HepG2 (cell line): Measurements from ENCODE around the gene SLCO4A1. TPM values are rescaled to one million over a fixed set of nuclear protein-coding genes. Genes with fewer than 3 reads are reported as not detected.
A peak's percentile ranks its signal among the peaks of the same experiment; 100 is the strongest.

Experiments used
- FOXC1 ChIP-seq: sonication (generic); formaldehyde crosslinking; IDR thresholded peaks from 2 replicates; pipeline ENCODE4 v1.8.0; 2022; ENCODE audit warnings: mild to moderate bottlenecking, missing genetic modification reagents, borderline replicate concordance
- GATA4 ChIP-seq: sonication (generic); IDR thresholded peaks from 2 replicates; pipeline ENCODE4 v1.6.1; 2016; ENCODE audit warnings: antibody characterized with exemption, low read depth, borderline replicate concordance
- GATAD1 ChIP-seq: IDR thresholded peaks from 2 replicates; pipeline ENCODE4 v1.6.1; 2016; ENCODE audit warnings: missing genetic modification reagents, missing compliant biosample characterization
- JARID2 ChIP-seq: sonication (generic); formaldehyde crosslinking; IDR thresholded peaks from 2 replicates; pipeline ENCODE4 v1.8.1; 2023; ENCODE audit warnings: missing genetic modification reagents, inconsistent platforms; ENCODE audit not compliant: insufficient replicate concordance
- KLF11 ChIP-seq: IDR thresholded peaks from 2 replicates; pipeline ENCODE4 v1.6.1; 2016; ENCODE audit warnings: missing compliant biosample characterization
- NONO ChIP-seq, 2 experiments: fragments of 450-650 bp in 1 of 2; sonication (generic) in 1 of 2; formaldehyde crosslinking in 1 of 2; IDR thresholded peaks in 1 of 2; conservative IDR thresholded peaks in 1 of 2; 2 replicates each; pipeline versions ENCODE4 v1.6.1 to v1.8.0; 2017 to 2022; ENCODE audit warnings: mild to moderate bottlenecking in 1 of 2, missing genetic modification reagents in 1 of 2, moderate library complexity in 1 of 2
- SMC3 ChIP-seq: IDR thresholded peaks from 2 replicates; pipeline ENCODE4 v1.6.1; 2011; ENCODE audit warnings: low read length, improper control_type of control experiment
- TEAD3 ChIP-seq: optimal IDR thresholded peaks from 2 replicates; pipeline ENCODE3; 2016; ENCODE audit warnings: borderline replicate concordance
- ZFP62 ChIP-seq: sonication (generic); formaldehyde crosslinking; IDR thresholded peaks from 2 replicates; pipeline ENCODE4 v1.4.0; 2020; ENCODE audit warnings: missing genetic modification reagents
- ZNF160 ChIP-seq: sonication (generic); formaldehyde crosslinking; IDR thresholded peaks from 2 replicates; pipeline ENCODE4 v1.8.0; 2022; ENCODE audit warnings: mild to moderate bottlenecking, inconsistent platforms, missing genetic modification reagents
- ZNF263 ChIP-seq: sonication (generic); formaldehyde crosslinking; IDR thresholded peaks from 2 replicates; pipeline ENCODE4 v1.4.0; 2020; ENCODE audit warnings: missing genetic modification reagents
- ZNF777 ChIP-seq: sonication (generic); formaldehyde crosslinking; IDR thresholded peaks from 2 replicates; pipeline ENCODE4 v1.4.0; 2020; ENCODE audit warnings: missing genetic modification reagents
- polyA plus RNA-seq, 8 experiments: library from polyadenylated mRNA; depleted of rRNA in 3 of 8; stranded (reverse) in 7 of 8; unstranded in 1 of 8; fragments of >200 nt; fragmentation: Illumina TruSeq in 4 of 8; extraction: Trizol in 4 of 8; gene quantifications; 2 replicates each; pipeline versions ENCODE4 v1.2.1 to v1.2.3, GENCODE V29; 2011 to 2016; ENCODE audit warnings: low read depth in 4 of 8, missing spikeins in 1 of 8, mixed read lengths in 1 of 8; ENCODE audit not compliant: insufficient read depth in 1 of 8
- total RNA-seq, 5 experiments: library from RNA; depleted of rRNA; stranded (reverse); fragments of >200 nt; fragmentation: Illumina TruSeq; extraction: Trizol; gene quantifications; 2 replicates each; pipeline ENCODE4 v1.2.3, GENCODE V29; 2016; ENCODE audit warnings: low read depth in 1 of 5
- TF ChIP-seq, protein P1 (sequence below): sonication (generic); formaldehyde crosslinking; IDR thresholded peaks from 2 replicates; pipeline ENCODE4 v1.4.0; 2020; ENCODE audit warnings: missing genetic modification reagents, mild to moderate bottlenecking, borderline replicate concordance
- TF ChIP-seq, protein P2 (sequence below), 2 experiments: sonication (generic) in 1 of 2; formaldehyde crosslinking in 1 of 2; IDR thresholded peaks; 2 replicates each; pipeline versions ENCODE4 v1.4.0 to v1.6.1; 2018 to 2020; ENCODE audit warnings: missing genetic modification reagents in 2 of 2, borderline replicate concordance in 1 of 2, low read depth in 1 of 2, mild to moderate bottlenecking in 1 of 2, missing biosample characterization in 1 of 2
- TF ChIP-seq, protein P3 (sequence below): sonication (generic); formaldehyde crosslinking; IDR thresholded peaks from 2 replicates; pipeline ENCODE4 v1.5.0; 2020; ENCODE audit warnings: mild to moderate bottlenecking, missing genetic modification reagents
- TF ChIP-seq, protein P4 (sequence below): sonication (generic); formaldehyde crosslinking; IDR thresholded peaks from 2 replicates; pipeline ENCODE4 v1.4.0; 2020; ENCODE audit warnings: missing genetic modification reagents, borderline replicate concordance

The SLCO4A1 gene
- total and polyA plus RNA-seq, 2 of the 13 experiments (the other 11 are each of a cell fraction or from before 2014, with no cell fraction given), result 55.5 to 112 TPM

DNA sequence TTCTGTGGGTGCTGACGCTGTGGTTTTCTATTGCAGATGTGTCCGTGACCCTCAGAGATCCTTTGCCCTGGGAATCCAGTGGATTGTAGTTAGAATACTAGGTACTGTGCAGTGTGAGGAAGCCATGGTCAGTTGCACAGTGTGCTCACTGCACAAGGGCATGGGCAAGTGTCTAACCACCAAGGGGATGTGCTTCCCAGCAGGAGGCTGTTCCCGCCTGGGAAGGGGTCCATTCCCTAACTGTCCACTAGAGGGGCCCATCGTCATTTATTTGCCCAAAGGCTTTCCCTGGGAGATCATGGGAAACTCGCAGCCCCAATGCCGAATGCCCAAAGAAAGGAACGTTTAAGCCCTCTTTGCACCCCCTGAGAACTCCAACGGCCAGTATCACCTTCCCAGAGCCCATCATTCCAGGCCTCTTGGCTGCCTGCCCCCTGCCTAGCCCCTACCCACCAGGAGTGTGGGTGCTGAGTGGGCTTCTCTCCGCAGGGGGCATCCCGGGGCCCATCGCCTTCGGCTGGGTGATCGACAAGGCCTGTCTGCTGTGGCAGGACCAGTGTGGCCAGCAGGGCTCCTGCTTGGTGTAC lies 26.2 kb downstream of the SLCO4A1 start (continued):
- TF ChIP-seq ZNF160 (CRISPR knock-in tag) (peak; percentile 16; the same call in 1 of the 2 replicates), ZNF777 (no peak), NONO (IDR thresholded peaks at IDR 0.05) (no peak), NONO (CRISPR knock-in tag; conservative IDR thresholded peaks at IDR 0.05) (0 out of 2 replicates have a peak, but pooled peaks have one; percentile 11), ZFP62 (no peak), JARID2 (CRISPR knock-in tag) (no peak), KLF11 (CRISPR knock-in tag) (no peak; the same call in 1 of the 2 replicates), GATAD1 (CRISPR knock-in tag) (peak; percentile 30; the same call in 1 of the 2 replicates), SMC3 (peak; percentile 96), GATA4 (peak; percentile 15; the same call in 1 of the 2 replicates), ZNF263 (CRISPR knock-in tag) (peak; percentile 62), FOXC1 (peak; percentile 71; the same call in 1 of the 2 replicates), TEAD3 (peak; percentile 81)
- TF ChIP-seq, protein P1, sequence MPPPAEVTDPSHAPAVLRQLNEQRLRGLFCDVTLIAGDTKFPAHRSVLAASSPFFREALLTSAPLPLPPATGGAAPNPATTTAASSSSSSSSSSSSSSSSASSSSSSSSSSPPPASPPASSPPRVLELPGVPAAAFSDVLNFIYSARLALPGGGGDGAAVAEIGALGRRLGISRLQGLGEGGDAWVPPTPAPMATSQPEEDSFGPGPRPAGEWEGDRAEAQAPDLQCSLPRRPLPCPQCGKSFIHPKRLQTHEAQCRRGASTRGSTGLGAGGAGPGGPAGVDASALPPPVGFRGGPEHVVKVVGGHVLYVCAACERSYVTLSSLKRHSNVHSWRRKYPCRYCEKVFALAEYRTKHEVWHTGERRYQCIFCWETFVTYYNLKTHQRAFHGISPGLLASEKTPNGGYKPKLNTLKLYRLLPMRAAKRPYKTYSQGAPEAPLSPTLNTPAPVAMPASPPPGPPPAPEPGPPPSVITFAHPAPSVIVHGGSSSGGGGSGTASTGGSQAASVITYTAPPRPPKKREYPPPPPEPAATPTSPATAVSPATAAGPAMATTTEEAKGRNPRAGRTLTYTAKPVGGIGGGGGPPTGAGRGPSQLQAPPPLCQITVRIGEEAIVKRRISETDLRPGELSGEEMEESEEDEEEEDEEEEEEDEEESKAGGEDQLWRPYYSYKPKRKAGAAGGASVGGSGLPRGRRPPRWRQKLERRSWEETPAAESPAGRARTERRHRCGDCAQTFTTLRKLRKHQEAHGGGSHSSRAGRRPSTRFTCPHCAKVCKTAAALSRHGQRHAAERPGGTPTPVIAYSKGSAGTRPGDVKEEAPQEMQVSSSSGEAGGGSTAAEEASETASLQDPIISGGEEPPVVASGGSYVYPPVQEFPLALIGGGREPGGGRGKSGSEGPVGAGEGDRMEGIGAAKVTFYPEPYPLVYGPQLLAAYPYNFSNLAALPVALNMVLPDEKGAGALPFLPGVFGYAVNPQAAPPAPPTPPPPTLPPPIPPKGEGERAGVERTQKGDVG, result peak; percentile 67; the same call in 1 of the 2 replicates
- TF ChIP-seq, protein P2, sequence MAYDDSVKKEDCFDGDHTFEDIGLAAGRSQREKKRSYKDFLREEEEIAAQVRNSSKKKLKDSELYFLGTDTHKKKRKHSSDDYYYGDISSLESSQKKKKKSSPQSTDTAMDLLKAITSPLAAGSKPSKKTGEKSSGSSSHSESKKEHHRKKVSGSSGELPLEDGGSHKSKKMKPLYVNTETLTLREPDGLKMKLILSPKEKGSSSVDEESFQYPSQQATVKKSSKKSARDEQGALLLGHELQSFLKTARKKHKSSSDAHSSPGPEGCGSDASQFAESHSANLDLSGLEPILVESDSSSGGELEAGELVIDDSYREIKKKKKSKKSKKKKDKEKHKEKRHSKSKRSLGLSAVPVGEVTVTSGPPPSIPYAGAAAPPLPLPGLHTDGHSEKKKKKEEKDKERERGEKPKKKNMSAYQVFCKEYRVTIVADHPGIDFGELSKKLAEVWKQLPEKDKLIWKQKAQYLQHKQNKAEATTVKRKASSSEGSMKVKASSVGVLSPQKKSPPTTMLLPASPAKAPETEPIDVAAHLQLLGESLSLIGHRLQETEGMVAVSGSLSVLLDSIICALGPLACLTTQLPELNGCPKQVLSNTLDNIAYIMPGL (CRISPR knock-in tag; IDR thresholded peaks at IDR 0.05; ENCODE audit: borderline replicate concordance in 1 of 2, low read depth in 1 of 2), result peak in 1 of 2 experiments; percentile 88; a peak in 3 of 4 replicates
- TF ChIP-seq, protein P3, sequence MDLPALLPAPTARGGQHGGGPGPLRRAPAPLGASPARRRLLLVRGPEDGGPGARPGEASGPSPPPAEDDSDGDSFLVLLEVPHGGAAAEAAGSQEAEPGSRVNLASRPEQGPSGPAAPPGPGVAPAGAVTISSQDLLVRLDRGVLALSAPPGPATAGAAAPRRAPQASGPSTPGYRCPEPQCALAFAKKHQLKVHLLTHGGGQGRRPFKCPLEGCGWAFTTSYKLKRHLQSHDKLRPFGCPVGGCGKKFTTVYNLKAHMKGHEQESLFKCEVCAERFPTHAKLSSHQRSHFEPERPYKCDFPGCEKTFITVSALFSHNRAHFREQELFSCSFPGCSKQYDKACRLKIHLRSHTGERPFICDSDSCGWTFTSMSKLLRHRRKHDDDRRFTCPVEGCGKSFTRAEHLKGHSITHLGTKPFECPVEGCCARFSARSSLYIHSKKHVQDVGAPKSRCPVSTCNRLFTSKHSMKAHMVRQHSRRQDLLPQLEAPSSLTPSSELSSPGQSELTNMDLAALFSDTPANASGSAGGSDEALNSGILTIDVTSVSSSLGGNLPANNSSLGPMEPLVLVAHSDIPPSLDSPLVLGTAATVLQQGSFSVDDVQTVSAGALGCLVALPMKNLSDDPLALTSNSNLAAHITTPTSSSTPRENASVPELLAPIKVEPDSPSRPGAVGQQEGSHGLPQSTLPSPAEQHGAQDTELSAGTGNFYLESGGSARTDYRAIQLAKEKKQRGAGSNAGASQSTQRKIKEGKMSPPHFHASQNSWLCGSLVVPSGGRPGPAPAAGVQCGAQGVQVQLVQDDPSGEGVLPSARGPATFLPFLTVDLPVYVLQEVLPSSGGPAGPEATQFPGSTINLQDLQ (CRISPR knock-in tag), result 0 out of 2 replicates have a peak, but pooled peaks have one; percentile 35
- TF ChIP-seq, protein P4, sequence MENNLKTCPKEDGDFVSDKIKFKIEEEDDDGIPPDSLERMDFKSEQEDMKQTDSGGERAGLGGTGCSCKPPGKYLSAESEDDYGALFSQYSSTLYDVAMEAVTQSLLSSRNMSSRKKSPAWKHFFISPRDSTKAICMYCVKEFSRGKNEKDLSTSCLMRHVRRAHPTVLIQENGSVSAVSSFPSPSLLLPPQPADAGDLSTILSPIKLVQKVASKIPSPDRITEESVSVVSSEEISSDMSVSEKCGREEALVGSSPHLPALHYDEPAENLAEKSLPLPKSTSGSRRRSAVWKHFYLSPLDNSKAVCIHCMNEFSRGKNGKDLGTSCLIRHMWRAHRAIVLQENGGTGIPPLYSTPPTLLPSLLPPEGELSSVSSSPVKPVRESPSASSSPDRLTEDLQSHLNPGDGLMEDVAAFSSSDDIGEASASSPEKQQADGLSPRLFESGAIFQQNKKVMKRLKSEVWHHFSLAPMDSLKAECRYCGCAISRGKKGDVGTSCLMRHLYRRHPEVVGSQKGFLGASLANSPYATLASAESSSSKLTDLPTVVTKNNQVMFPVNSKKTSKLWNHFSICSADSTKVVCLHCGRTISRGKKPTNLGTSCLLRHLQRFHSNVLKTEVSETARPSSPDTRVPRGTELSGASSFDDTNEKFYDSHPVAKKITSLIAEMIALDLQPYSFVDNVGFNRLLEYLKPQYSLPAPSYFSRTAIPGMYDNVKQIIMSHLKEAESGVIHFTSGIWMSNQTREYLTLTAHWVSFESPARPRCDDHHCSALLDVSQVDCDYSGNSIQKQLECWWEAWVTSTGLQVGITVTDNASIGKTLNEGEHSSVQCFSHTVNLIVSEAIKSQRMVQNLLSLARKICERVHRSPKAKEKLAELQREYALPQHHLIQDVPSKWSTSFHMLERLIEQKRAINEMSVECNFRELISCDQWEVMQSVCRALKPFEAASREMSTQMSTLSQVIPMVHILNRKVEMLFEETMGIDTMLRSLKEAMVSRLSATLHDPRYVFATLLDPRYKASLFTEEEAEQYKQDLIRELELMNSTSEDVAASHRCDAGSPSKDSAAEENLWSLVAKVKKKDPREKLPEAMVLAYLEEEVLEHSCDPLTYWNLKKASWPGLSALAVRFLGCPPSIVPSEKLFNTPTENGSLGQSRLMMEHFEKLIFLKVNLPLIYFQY (CRISPR knock-in tag), result 0 out of 2 replicates have a peak, but pooled peaks have one; percentile 32
